ENCODE data around the gene NELL1. TPM values are rescaled to one million over a fixed set of nuclear protein-coding genes. Genes with fewer than 3 reads are reported as not detected.
"Not testable (repeated sequence)": the region's sequence is repeated elsewhere in the genome, so short reads cannot be mapped to it uniquely, and the experiment has no call there.

Gene NELL1
- total RNA-seq, 1 donor from 2014 or later = 104 TPM

DNA sequence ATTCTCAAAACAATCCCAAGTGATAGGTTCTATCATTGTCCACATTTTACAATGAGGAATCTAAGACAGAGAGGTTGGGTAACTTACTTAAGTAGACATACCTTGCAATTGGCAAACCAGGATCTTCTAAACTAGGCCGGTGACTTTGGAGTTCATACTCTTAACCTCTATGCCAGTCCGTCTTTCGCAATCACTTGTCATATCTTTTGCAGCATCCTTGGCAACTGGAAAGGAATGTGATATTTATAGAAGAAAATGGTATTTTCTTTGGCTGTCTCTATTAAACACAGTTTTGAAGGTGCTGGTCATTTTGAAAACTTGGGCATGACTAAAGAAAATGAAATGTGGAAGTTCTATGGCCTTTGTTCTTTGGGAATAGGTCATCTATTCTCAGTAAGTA, 556.5 kb downstream of the NELL1 start:
- DNase-seq = no peak

DNA sequence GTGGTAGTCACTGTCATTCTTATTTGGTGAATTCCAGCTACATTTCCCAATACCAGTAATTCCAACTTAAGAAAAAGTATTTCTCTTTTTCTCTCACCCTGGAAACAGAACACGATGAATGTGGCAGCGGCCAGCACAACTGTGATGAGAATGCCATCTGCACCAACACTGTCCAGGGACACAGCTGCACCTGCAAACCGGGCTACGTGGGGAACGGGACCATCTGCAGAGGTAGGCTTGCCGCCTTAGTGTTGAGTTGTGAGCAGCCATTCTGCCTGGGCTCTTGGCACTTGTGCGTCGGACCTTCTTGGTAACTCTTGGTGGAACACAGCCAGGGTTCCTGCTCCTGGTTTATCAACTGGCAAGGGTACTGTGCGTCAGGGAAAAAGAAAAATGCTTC, 559.8 kb downstream of the NELL1 start:
- no peak for DNase-seq

- no peak for DNase-seq
These were observed 580.8 kb downstream of the NELL1 start for GRCh38 chr11:21250196-21250595.

DNA sequence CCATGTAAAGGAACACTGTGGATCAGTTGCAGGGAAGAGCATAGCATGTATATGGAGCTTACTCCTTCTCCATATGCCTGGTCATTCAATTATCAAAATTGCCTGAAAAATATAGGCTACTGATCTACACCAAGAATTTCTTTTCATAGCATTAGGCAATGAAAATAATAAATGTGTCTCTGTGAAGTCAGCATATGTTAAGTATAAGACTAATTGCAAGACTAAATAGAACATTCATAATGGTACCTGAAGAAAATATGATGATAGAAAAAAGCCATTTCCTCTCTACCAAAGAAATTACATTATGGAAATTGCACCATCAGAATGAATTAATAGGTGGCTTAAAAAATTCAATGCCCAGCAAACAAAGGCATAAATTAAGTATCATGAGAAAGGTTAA, 584.7 kb downstream of the NELL1 start:
- no peak for DNase-seq

- DNase-seq = no peak
These were observed 585.4 kb downstream of the NELL1 start for GRCh38 chr11:21254790-21255189.

- DNase-seq = no peak
These were observed 588.1 kb downstream of the NELL1 start for GRCh38 chr11:21257461-21257860.

DNA sequence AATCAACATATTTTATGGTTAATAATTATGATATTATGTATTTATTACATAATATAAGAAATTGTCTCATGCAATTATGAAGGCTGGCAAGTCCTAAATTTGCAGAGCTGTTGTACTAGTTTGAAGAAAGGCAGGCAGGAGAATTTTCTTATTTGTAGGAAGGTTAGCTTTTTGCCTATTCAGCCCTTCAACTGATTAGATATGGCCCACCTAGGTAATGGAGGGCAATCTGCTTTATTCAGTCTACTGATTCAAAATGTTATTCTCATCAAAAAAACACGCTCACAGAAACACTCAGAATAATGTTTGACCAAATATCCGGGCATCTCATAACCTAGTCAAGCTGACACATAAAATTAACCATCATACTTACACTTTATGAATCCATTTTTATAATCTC, 589.0 kb downstream of the NELL1 start:
- no peak for DNase-seq

GRCh38 chr11:21260101-21260500, 590.7 kb downstream of the NELL1 start:
- no peak for DNase-seq

DNA sequence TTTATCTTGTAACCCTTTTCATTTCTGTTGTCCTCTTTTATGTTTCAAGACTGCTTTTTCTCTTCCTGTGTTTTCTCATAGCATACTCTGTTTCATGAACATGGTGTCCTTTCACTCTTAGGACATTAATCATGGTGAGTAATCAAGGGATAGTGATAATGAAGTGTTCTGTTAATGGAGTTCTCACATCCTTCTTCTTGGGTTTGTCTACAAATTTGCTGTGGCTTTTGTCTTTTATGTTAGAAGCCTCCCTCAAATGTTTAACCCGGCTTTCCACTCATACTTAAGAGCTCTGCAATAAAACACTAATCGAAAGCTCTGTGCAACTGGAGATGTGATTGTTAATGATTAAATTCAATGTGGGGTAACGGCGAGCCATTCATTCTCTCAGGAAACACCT, 593.6 kb downstream of the NELL1 start:
- DNase-seq = no peak

GRCh38 chr11:21264125-21264524, 594.7 kb downstream of the NELL1 start:
- DNase-seq = no peak

GRCh38 chr11:21268036-21268435, 598.6 kb downstream of the NELL1 start:
- no peak for DNase-seq

DNA sequence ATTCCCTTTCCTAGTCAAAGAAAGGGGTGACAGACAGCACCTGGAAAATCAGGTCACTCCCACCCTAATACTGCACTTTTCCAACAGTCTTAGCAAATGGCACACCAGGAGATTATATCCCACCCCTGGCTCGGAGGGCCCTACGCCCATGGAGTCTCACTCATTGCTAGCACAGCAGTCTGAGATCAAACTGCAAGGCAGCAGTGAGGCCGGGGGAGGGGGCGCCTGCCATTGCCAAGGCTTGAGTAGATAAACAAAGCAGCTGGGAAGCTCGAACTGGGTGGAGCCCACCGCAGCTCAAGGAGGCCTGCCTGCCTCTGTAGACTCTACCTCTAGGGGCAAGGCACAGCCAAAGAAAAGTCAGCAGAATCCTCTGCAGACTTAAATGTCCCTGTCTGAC, 602.8 kb downstream of the NELL1 start:
- not testable (repeated sequence) for DNase-seq

DNA sequence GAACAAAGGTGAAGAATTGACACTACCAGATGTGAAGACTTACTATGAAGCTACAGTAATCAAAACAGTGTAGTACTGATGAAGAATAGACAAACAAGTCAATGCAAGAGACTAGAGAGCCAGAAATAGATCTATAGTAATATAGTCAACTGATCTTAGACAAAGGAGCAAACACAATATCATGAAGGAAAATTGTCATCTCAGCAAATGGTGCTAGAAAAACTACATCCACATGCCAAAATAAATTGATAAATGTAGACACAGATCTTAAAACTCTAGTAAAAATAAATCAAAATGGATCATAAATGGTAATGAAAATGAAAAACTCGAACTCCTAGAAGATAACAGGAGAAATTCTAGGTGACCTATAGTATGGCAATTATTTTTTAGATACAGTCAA, 609.5 kb downstream of the NELL1 start:
- DNase-seq = no peak

DNA sequence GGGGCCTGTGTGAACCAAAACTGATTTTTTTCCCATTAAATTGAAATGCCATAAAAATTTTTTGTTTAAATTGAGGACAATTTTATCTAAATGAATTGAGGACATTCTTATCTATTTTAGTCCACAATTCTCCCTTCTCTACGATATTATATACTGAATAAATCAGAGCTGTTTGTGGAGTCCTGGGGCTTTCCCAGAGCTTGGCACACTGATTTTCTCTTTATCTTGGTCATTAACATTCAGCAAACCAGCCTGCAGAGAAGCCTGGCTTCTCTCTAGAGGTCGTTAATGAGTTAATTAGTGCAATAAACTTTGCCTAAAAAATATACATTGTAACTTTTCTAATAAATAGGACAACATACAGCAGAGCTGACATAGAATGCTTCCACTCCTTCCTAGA, 615.7 kb downstream of the NELL1 start:
- no peak for DNase-seq

GRCh38 chr11:21289686-21290085, 620.3 kb downstream of the NELL1 start:
- DNase-seq = no peak

- DNase-seq = no peak
These were observed 626.1 kb downstream of the NELL1 start for GRCh38 chr11:21295508-21295907.

DNA sequence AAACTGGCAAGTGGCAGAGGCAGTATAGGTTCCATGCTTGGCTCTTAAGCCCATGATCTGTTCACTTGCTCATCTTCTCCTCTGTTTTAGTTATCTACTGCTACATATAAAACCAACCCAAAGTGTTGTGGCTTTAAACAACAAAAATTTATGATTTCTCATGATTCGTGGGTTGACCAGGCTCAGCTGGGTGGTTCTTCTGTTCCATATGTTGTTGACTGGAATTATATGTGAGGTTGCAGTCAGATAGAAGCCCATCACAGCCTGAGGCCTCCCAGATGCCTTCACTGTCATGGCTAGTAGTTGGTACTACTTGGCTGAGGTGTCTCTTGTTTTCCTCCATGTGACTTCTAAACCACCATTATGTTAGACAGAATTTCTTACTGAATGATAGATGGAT, 632.6 kb downstream of the NELL1 start:
- DNase-seq = no peak

DNA sequence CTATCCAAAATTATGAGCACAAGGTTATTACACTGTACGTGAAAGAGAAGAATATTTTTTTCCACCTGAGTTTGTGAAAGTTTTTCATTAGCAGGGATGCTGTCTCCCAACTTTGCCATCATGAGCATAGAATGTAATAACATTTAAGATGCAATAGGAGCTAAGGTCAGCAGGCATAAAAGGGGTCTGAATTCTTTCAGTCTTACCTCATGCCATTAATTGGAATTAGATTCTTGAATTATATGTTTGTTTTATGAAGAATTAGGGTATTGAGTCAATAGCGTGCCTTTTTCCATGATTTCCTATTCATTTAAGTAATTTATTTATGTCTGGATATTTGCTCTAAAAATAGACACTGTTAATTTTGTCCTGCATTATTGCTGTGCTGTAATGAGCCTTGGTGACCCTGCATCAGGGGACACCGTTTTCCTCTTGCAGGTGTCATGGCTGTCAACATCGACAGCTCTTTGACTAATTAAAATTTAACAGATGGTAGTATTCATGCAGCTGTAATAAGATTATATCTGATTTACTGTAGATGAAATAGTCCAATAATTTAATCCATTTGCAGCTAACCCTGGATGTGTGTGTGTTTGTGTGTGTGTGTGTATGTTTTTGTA, 637.5 kb downstream of the NELL1 start:
- DNase-seq = no peak

- DNase-seq = no peak
These were observed 638.5 kb downstream of the NELL1 start for GRCh38 chr11:21307874-21308273.

- no peak for DNase-seq
These were observed 647.2 kb downstream of the NELL1 start for GRCh38 chr11:21316591-21316990.

DNA sequence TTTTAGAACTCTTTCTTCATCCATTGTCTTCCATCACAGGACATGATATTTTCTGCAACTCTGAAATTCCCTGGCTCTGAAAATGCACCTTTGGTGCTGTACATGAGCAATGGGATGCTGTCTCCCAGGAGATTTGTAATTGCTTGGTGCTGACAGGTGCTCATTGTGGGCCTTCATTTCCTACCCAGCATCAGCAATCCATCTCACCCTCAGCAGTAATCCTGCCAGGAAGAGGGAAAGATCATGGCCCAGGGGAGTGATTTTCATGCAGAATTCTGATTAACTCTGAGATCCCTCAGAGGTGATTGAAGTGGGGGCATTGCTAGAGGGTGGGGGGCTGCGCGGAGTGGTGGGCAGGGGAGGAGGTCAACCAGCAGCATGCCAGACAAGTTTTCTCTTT, 651.7 kb downstream of the NELL1 start:
- no peak for DNase-seq

GRCh38 chr11:21321530-21321929, 652.1 kb downstream of the NELL1 start:
- no peak for DNase-seq

DNA sequence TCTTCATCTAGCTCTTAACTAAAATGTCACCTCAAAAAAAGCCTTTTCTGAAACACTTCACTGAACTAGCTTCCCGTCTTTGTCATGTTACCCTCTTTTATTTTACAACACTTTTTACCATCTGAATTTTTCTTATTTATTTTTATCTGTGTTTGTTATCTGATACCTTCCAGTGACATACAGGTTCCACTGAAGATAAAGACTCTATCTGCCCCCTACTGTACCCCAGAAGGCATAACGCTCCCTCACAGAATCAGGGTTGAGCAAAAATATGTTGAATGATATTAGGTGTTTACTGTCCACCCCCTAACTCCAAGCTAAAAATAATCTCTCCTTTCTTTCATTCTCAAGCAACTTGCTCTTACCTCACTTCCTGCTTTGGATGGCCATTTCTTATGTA, 654.2 kb downstream of the NELL1 start:
- DNase-seq = no peak

DNA sequence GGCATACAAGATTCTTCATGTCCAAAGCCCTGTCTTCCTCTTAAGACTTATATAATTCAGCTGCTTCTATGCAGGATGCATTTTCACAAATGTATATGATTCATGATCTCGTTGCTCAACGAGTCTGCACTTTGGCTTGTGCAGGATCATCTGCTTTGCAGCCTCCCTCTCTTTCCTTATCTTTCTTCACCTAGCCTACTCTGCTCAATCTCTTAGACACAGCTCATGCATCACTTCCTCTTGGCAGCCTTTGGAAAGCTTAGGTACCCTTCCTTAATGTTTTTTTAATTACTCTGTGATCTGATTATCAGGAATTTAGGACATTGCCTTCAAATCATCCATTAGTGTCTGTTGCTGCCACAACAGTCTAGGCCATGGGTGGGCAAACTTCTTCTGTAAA, 673.8 kb downstream of the NELL1 start:
- DNase-seq = no peak

DNA sequence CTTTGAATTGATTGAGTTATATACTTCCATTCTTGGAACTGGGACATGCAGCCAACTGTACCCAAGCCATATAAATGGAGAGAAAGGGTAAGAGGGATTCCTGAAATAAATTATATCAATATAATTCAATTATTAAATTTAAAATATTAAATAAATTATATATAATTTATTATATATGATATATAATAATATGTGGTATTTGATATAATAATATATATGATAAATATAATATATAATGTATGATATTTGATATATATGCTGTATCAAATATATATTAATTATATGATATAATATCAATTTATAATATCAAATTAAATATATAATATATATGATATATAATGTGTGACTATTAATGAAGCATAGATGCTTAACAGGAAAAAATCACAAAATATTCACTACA, 677.0 kb downstream of the NELL1 start:
- DNase-seq = no peak
